ENCODE data around the gene ZNF771. TPM values are rescaled to one million over a fixed set of nuclear protein-coding genes. Genes with fewer than 3 reads are reported as not detected.

ZNF771 gene
- polyA plus RNA-seq, 1 donor (not counting 4 experiments of a cell fraction or from before 2014, with no cell fraction given), result 4.0 TPM

- peaks cover 4% of the 10 kb centered on the region for H3K79me2 ChIP-seq (ENCODE audit: control insufficient read depth, insufficient read depth, low read length)
- H3K9ac ChIP-seq (ENCODE audit: control insufficient read depth, extremely low read depth, insufficient read depth, low read length), result no peak overlapping the region
- no peak for FAIRE-seq
- dilution Hi-C loops (cut with MboI; ENCODE audit: extremely low pct_ligation_motif_present, low sequenced_read_pairs), result no loop called here
- H3K27me3 ChIP-seq (ENCODE audit: control insufficient read depth, extremely low read depth, insufficient read depth, low read length), result no peaks in the 10 kb centered on the region
- no peak overlapping the region for H3K4me3 ChIP-seq (ENCODE audit: control insufficient read depth in 2 of 3, extremely low read depth in 1 of 3, insufficient read depth in 2 of 3, low read depth in 1 of 3, low read length in 3 of 3)
- H2AFZ ChIP-seq (ENCODE audit: control insufficient read depth, low read length), result no peak overlapping the region
- no peaks in the 10 kb centered on the region for H3K9me3 ChIP-seq (ENCODE audit: control insufficient read depth, low read depth, low read length)
- no peak overlapping the region for H3K4me2 ChIP-seq (ENCODE audit: control insufficient read depth, extremely low read depth, insufficient read depth, low read depth, low read length)
- no peak for DNase-seq (ENCODE audit: low read depth, low spot score)
- TF ChIP-seq CTCF (optimal IDR thresholded peaks at IDR 0.05 in 1 of 3, IDR thresholded peaks at IDR 0.05 in 1 of 3, conservative IDR thresholded peaks at IDR 0.05 in 1 of 3; ENCODE audit: extremely low read depth in 1 of 3, insufficient read depth in 2 of 3, low read length in 3 of 3) (no peak), EZH2 (IDR thresholded peaks at IDR 0.05; ENCODE audit: low read length) (no peak)
- H3K9me1 ChIP-seq (ENCODE audit: control insufficient read depth, extremely low read depth, insufficient read depth, low read length), result no peaks in the 10 kb centered on the region
- peaks cover 12% of the 10 kb centered on the region for H3K4me1 ChIP-seq (ENCODE audit: control insufficient read depth, extremely low read depth, insufficient read depth, low read length)
- H3K27ac ChIP-seq (ENCODE audit: control insufficient read depth, insufficient read depth, low read length), result no peak overlapping the region
- H3K36me3 ChIP-seq (ENCODE audit: control insufficient read depth in 2 of 2, extremely low read depth in 1 of 2, insufficient read depth in 2 of 2, low read length in 2 of 2), result peaks cover 0 to 3% of the 10 kb centered on the region in 2 experiments
- H4K20me1 ChIP-seq (ENCODE audit: control insufficient read depth, extremely low read depth, insufficient read depth, low read length), result no peaks in the 10 kb centered on the region
Observed at GRCh38 chr16:30397056-30397455, 10.3 kb upstream of the ZNF771 start.

GRCh38 chr16:30397776-30398660 is 9.4 kb upstream of the ZNF771 start:
- H3K4me2 ChIP-seq (ENCODE audit: control insufficient read depth, extremely low read depth, insufficient read depth, low read depth, low read length), result no peak overlapping the region
- TF ChIP-seq CTCF (optimal IDR thresholded peaks at IDR 0.05 in 1 of 3, IDR thresholded peaks at IDR 0.05 in 1 of 3, conservative IDR thresholded peaks at IDR 0.05 in 1 of 3; ENCODE audit: extremely low read depth in 1 of 3, insufficient read depth in 2 of 3, low read length in 3 of 3) (no peak), EZH2 (IDR thresholded peaks at IDR 0.05; ENCODE audit: low read length) (no peak)
- DNase-seq (ENCODE audit: low read depth, low spot score) (no peak), FAIRE-seq (no peak)
- no peak overlapping the region for H3K9ac ChIP-seq (ENCODE audit: control insufficient read depth, extremely low read depth, insufficient read depth, low read length)
- H3K9me3 ChIP-seq (ENCODE audit: control insufficient read depth, low read depth, low read length), result no peaks in the 10 kb centered on the region
- dilution Hi-C loops (cut with MboI; ENCODE audit: extremely low pct_ligation_motif_present, low sequenced_read_pairs), result no loop called here
- no peaks in the 10 kb centered on the region for H3K27me3 ChIP-seq (ENCODE audit: control insufficient read depth, extremely low read depth, insufficient read depth, low read length)
- no peaks in the 10 kb centered on the region for H3K9me1 ChIP-seq (ENCODE audit: control insufficient read depth, extremely low read depth, insufficient read depth, low read length)
- H3K27ac ChIP-seq (ENCODE audit: control insufficient read depth, insufficient read depth, low read length), result no peak overlapping the region
- no peak overlapping the region for H2AFZ ChIP-seq (ENCODE audit: control insufficient read depth, low read length)
- no peaks in the 10 kb centered on the region for H4K20me1 ChIP-seq (ENCODE audit: control insufficient read depth, extremely low read depth, insufficient read depth, low read length)
- no peak overlapping the region for H3K4me3 ChIP-seq (ENCODE audit: control insufficient read depth in 2 of 3, extremely low read depth in 1 of 3, insufficient read depth in 2 of 3, low read depth in 1 of 3, low read length in 3 of 3)
- H3K36me3 ChIP-seq (ENCODE audit: control insufficient read depth in 2 of 2, extremely low read depth in 1 of 2, insufficient read depth in 2 of 2, low read length in 2 of 2), result peaks cover 0 to 3% of the 10 kb centered on the region in 2 experiments
- H3K4me1 ChIP-seq (ENCODE audit: control insufficient read depth, extremely low read depth, insufficient read depth, low read length), result peaks cover 12% of the 10 kb centered on the region
- H3K79me2 ChIP-seq (ENCODE audit: control insufficient read depth, insufficient read depth, low read length), result peaks cover 4% of the 10 kb centered on the region
